ENCODE measurements around the gene QSOX2. TPM values are rescaled to one million over a fixed set of nuclear protein-coding genes. Genes with fewer than 3 reads are reported as not detected.

QSOX2 gene
- polyA plus RNA-seq, 3 donors from 2014 or later = 0.59 to 0.89 TPM; not detected in 1

GRCh38 chr9:136187683-136188586 lies 57.7 kb downstream of the QSOX2 start:
- no peak overlapping the region for H3K27ac Mint-ChIP-seq
- no peaks in the 10 kb centered on the region for H3K9me3 Mint-ChIP-seq
- H3K27me3 Mint-ChIP-seq (ENCODE audit: low read depth in 3 of 3) = peaks cover 2 to 13% (median 3%) of the 10 kb centered on the region in 3 donors
- H3K4me3 Mint-ChIP-seq = no peak overlapping the region
- no peaks in the 10 kb centered on the region for H3K36me3 Mint-ChIP-seq
- no peak for DNase-seq
- no peaks in the 10 kb centered on the region for H3K4me1 Mint-ChIP-seq

GRCh38 chr9:136187197-136187596 lies 58.4 kb downstream of the QSOX2 start:
- Mint-ChIP-seq H3K36me3 (no peaks in the 10 kb centered on the region), H3K4me1 (no peaks in the 10 kb centered on the region), H3K27ac (no peak overlapping the region), H3K4me3 (no peak overlapping the region), H3K9me3 (no peaks in the 10 kb centered on the region), H3K27me3 (ENCODE audit: low read depth in 3 of 3) (peaks cover 2 to 9% (median 3%) of the 10 kb centered on the region in 3 donors)
- DNase-seq = no peak

GRCh38 chr9:136186386-136186785 lies 59.2 kb downstream of the QSOX2 start:
- Mint-ChIP-seq H3K36me3 (no peaks in the 10 kb centered on the region), H3K27me3 (ENCODE audit: low read depth in 3 of 3) (peaks cover 2 to 6% (median 5%) of the 10 kb centered on the region in 3 donors), H3K4me1 (no peaks in the 10 kb centered on the region), H3K4me3 (no peak overlapping the region), H3K9me3 (no peaks in the 10 kb centered on the region), H3K27ac (no peak overlapping the region)
- DNase-seq = no peak

GRCh38 chr9:136185596-136186366 lies 59.8 kb downstream of the QSOX2 start:
- no peaks in the 10 kb centered on the region for H3K36me3 Mint-ChIP-seq
- H3K9me3 Mint-ChIP-seq = no peaks in the 10 kb centered on the region
- H3K4me1 Mint-ChIP-seq = no peaks in the 10 kb centered on the region
- H3K27ac Mint-ChIP-seq = no peak overlapping the region
- no peak for DNase-seq
- peaks cover 2 to 5% (median 2%) of the 10 kb centered on the region in 3 donors for H3K27me3 Mint-ChIP-seq (ENCODE audit: low read depth in 3 of 3)
- no peak overlapping the region for H3K4me3 Mint-ChIP-seq

- Mint-ChIP-seq H3K27ac (no peak overlapping the region), H3K36me3 (no peaks in the 10 kb centered on the region), H3K4me1 (no peaks in the 10 kb centered on the region), H3K9me3 (no peaks in the 10 kb centered on the region), H3K4me3 (no peak overlapping the region), H3K27me3 (ENCODE audit: low read depth in 3 of 3) (peaks cover 2 to 5% (median 2%) of the 10 kb centered on the region in 3 donors)
- DNase-seq = no peak
Observed at GRCh38 chr9:136185066-136185465, 60.5 kb downstream of the QSOX2 start.

- no peaks in the 10 kb centered on the region for H3K9me3 Mint-ChIP-seq
- peaks cover 0 to 5% (median 2%) of the 10 kb centered on the region in 3 donors for H3K27me3 Mint-ChIP-seq (ENCODE audit: low read depth in 3 of 3)
- DNase-seq = no peak
- no peaks in the 10 kb centered on the region for H3K36me3 Mint-ChIP-seq
- H3K27ac Mint-ChIP-seq = no peak overlapping the region
- H3K4me3 Mint-ChIP-seq = no peak overlapping the region
- no peaks in the 10 kb centered on the region for H3K4me1 Mint-ChIP-seq
Observed at GRCh38 chr9:136182850-136183422, 62.7 kb downstream of the QSOX2 start.

- H3K4me1 Mint-ChIP-seq = no peaks in the 10 kb centered on the region
Observed at GRCh38 chr9:136182420-136182787, 63.2 kb downstream of the QSOX2 start.

GRCh38 chr9:136181784-136182419 lies 63.7 kb downstream of the QSOX2 start:
- no peaks in the 10 kb centered on the region for H3K36me3 Mint-ChIP-seq
- no peak overlapping the region for H3K27ac Mint-ChIP-seq
- DNase-seq = no peak
- H3K4me3 Mint-ChIP-seq = no peak overlapping the region
- no peaks in the 10 kb centered on the region for H3K9me3 Mint-ChIP-seq
- no peaks in the 10 kb centered on the region for H3K4me1 Mint-ChIP-seq
- H3K27me3 Mint-ChIP-seq (ENCODE audit: low read depth in 3 of 3) = peaks cover 0 to 5% (median 0%) of the 10 kb centered on the region in 3 donors

More at GRCh38 chr9:136182420-136182787, 63.2 kb downstream of the QSOX2 start:
- Mint-ChIP-seq H3K27me3 (ENCODE audit: low read depth in 3 of 3) (peaks cover 0 to 5% (median 2%) of the 10 kb centered on the region in 3 donors), H3K4me3 (no peak overlapping the region), H3K36me3 (no peaks in the 10 kb centered on the region), H3K9me3 (no peaks in the 10 kb centered on the region), H3K27ac (no peak overlapping the region)
- no peak for DNase-seq

GRCh38 chr9:136180586-136180985 lies 65.0 kb downstream of the QSOX2 start:
- no peak for DNase-seq
- H3K4me3 Mint-ChIP-seq = no peak overlapping the region
- peaks cover 0 to 5% (median 0%) of the 10 kb centered on the region in 3 donors for H3K27me3 Mint-ChIP-seq (ENCODE audit: low read depth in 3 of 3)
- H3K4me1 Mint-ChIP-seq = no peaks in the 10 kb centered on the region
- no peaks in the 10 kb centered on the region for H3K36me3 Mint-ChIP-seq
- H3K27ac Mint-ChIP-seq = no peak overlapping the region
- H3K9me3 Mint-ChIP-seq = no peaks in the 10 kb centered on the region

- no peaks in the 10 kb centered on the region for H3K4me1 Mint-ChIP-seq
- peaks cover 0 to 5% (median 0%) of the 10 kb centered on the region in 3 donors for H3K27me3 Mint-ChIP-seq (ENCODE audit: low read depth in 3 of 3)
- no peaks in the 10 kb centered on the region for H3K36me3 Mint-ChIP-seq
- DNase-seq = no peak
- H3K9me3 Mint-ChIP-seq = no peaks in the 10 kb centered on the region
- H3K27ac Mint-ChIP-seq = no peak overlapping the region
- H3K4me3 Mint-ChIP-seq = no peak overlapping the region
Observed at GRCh38 chr9:136179761-136180160, 65.9 kb downstream of the QSOX2 start.

GRCh38 chr9:136179101-136179616 lies 66.5 kb downstream of the QSOX2 start:
- H3K36me3 Mint-ChIP-seq = no peaks in the 10 kb centered on the region
- peaks cover 0 to 5% (median 0%) of the 10 kb centered on the region in 3 donors for H3K27me3 Mint-ChIP-seq (ENCODE audit: low read depth in 3 of 3)
- no peak for DNase-seq
- no peak overlapping the region for H3K4me3 Mint-ChIP-seq
- H3K9me3 Mint-ChIP-seq = no peaks in the 10 kb centered on the region
- no peak overlapping the region for H3K27ac Mint-ChIP-seq
- H3K4me1 Mint-ChIP-seq = no peaks in the 10 kb centered on the region

GRCh38 chr9:136178773-136179075 lies 66.9 kb downstream of the QSOX2 start:
- no peak overlapping the region for H3K4me3 Mint-ChIP-seq
- DNase-seq = no peak
- H3K9me3 Mint-ChIP-seq = no peaks in the 10 kb centered on the region
- peaks cover 0 to 5% (median 0%) of the 10 kb centered on the region in 3 donors for H3K27me3 Mint-ChIP-seq (ENCODE audit: low read depth in 3 of 3)
- no peaks in the 10 kb centered on the region for H3K36me3 Mint-ChIP-seq
- no peak overlapping the region for H3K27ac Mint-ChIP-seq
- H3K4me1 Mint-ChIP-seq = no peaks in the 10 kb centered on the region

GRCh38 chr9:136178061-136178772 lies 67.4 kb downstream of the QSOX2 start:
- DNase-seq = no peak
- H3K4me3 Mint-ChIP-seq = no peak overlapping the region
- H3K9me3 Mint-ChIP-seq = no peaks in the 10 kb centered on the region
- H3K27ac Mint-ChIP-seq = no peak overlapping the region
- no peaks in the 10 kb centered on the region for H3K4me1 Mint-ChIP-seq
- peaks cover 0 to 5% (median 0%) of the 10 kb centered on the region in 3 donors for H3K27me3 Mint-ChIP-seq (ENCODE audit: low read depth in 3 of 3)
- no peaks in the 10 kb centered on the region for H3K36me3 Mint-ChIP-seq
